ENCODE measurements around the gene APOBEC3C.

- TF ChIP-seq CHD2 (IDR thresholded peaks at IDR 0.05; ENCODE audit: low read length, partially characterized antibody): no peak
- no peak for TF ChIP-seq CTCF (IDR thresholded peaks at IDR 0.05)
- TF ChIP-seq EP300 (IDR thresholded peaks at IDR 0.05; ENCODE audit: borderline replicate concordance in 1 of 2, low read depth in 1 of 2, low read length in 1 of 2): no peak
- no peak for TF ChIP-seq POLR2AphosphoS5 (IDR thresholded peaks at IDR 0.05; ENCODE audit: low read depth, low read length)
- no peak for TF ChIP-seq JUND (IDR thresholded peaks at IDR 0.05)
- TF ChIP-seq NRF1 (IDR thresholded peaks at IDR 0.05; ENCODE audit: low read depth, low read length): no peak
- TF ChIP-seq ZBTB33 (IDR thresholded peaks at IDR 0.05; ENCODE audit: borderline replicate concordance, low read depth): no peak
- no peak for TF ChIP-seq RFX5 (IDR thresholded peaks at IDR 0.05; ENCODE audit: low read length)
- TF ChIP-seq MAX (IDR thresholded peaks at IDR 0.05; ENCODE audit: low read depth): no peak
Observed at GRCh38 chr22:38974826-38975175, 39.3 kb upstream of the APOBEC3C start.
